Measurements from ENCODE around the gene PLAC1. TPM values are rescaled to one million over a fixed set of nuclear protein-coding genes. Genes with fewer than 3 reads are reported as not detected.

Gene PLAC1
- total RNA-seq, 1 donor from 2014 or later, result not detected

GRCh38 chrX:134661295-134661694 is 3.0 kb upstream of the PLAC1 start:
- Mint-ChIP-seq H3K27me3 (ENCODE audit: unreplicated experiment) (no peaks in the 10 kb centered on the region), H3K27ac (ENCODE audit: unreplicated experiment) (no peak overlapping the region), H3K4me3 (ENCODE audit: unreplicated experiment) (no peak overlapping the region), H3K36me3 (ENCODE audit: unreplicated experiment) (no peaks in the 10 kb centered on the region), H3K4me1 (ENCODE audit: unreplicated experiment) (peaks cover 11% of the 10 kb centered on the region), H3K9me3 (ENCODE audit: unreplicated experiment) (no peaks in the 10 kb centered on the region)
- DNase-seq (ENCODE audit: extremely low spot score, unreplicated experiment), result no peak
- TF ChIP-seq CTCF (IDR thresholded peaks at IDR 0.05), result no peak

GRCh38 chrX:134660627-134661026 is 2.4 kb upstream of the PLAC1 start:
- peaks cover 11% of the 10 kb centered on the region for H3K4me1 Mint-ChIP-seq (ENCODE audit: unreplicated experiment)
- no peak for TF ChIP-seq CTCF (IDR thresholded peaks at IDR 0.05)
- DNase-seq (ENCODE audit: extremely low spot score, unreplicated experiment), result no peak

GRCh38 chrX:134659761-134660160 is 1.5 kb upstream of the PLAC1 start:
- TF ChIP-seq CTCF (IDR thresholded peaks at IDR 0.05), result no peak
- Mint-ChIP-seq H3K4me1 (ENCODE audit: unreplicated experiment) (peaks cover 11% of the 10 kb centered on the region), H3K9me3 (ENCODE audit: unreplicated experiment) (no peaks in the 10 kb centered on the region), H3K4me3 (ENCODE audit: unreplicated experiment) (no peak overlapping the region), H3K27me3 (ENCODE audit: unreplicated experiment) (no peaks in the 10 kb centered on the region), H3K27ac (ENCODE audit: unreplicated experiment) (no peak overlapping the region), H3K36me3 (ENCODE audit: unreplicated experiment) (no peaks in the 10 kb centered on the region)
- no peak for DNase-seq (ENCODE audit: extremely low spot score, unreplicated experiment)

More at GRCh38 chrX:134660627-134661026, 2.4 kb upstream of the PLAC1 start:
- H3K9me3 Mint-ChIP-seq (ENCODE audit: unreplicated experiment), result no peaks in the 10 kb centered on the region
- H3K27ac Mint-ChIP-seq (ENCODE audit: unreplicated experiment), result no peak overlapping the region
- H3K36me3 Mint-ChIP-seq (ENCODE audit: unreplicated experiment), result no peaks in the 10 kb centered on the region
- no peaks in the 10 kb centered on the region for H3K27me3 Mint-ChIP-seq (ENCODE audit: unreplicated experiment)
- no peak overlapping the region for H3K4me3 Mint-ChIP-seq (ENCODE audit: unreplicated experiment)

- no peak overlapping the region for H3K4me3 Mint-ChIP-seq (ENCODE audit: unreplicated experiment)
- no peaks in the 10 kb centered on the region for H3K27me3 Mint-ChIP-seq (ENCODE audit: unreplicated experiment)
- H3K9me3 Mint-ChIP-seq (ENCODE audit: unreplicated experiment), result no peaks in the 10 kb centered on the region
- H3K27ac Mint-ChIP-seq (ENCODE audit: unreplicated experiment), result no peak overlapping the region
- no peak for TF ChIP-seq CTCF (IDR thresholded peaks at IDR 0.05)
- no peak for DNase-seq (ENCODE audit: extremely low spot score, unreplicated experiment)
- peaks cover 2% of the 10 kb centered on the region for H3K4me1 Mint-ChIP-seq (ENCODE audit: unreplicated experiment)
- H3K36me3 Mint-ChIP-seq (ENCODE audit: unreplicated experiment), result no peaks in the 10 kb centered on the region
Observed at GRCh38 chrX:134658760-134659023, 421 bp upstream of the PLAC1 start.

GRCh38 chrX:134654398-134655012 is 3.8 kb downstream of the PLAC1 start:
- Mint-ChIP-seq H3K27ac (ENCODE audit: unreplicated experiment) (no peak overlapping the region), H3K4me3 (ENCODE audit: unreplicated experiment) (no peak overlapping the region), H3K27me3 (ENCODE audit: unreplicated experiment) (no peaks in the 10 kb centered on the region), H3K9me3 (ENCODE audit: unreplicated experiment) (no peaks in the 10 kb centered on the region), H3K36me3 (ENCODE audit: unreplicated experiment) (no peaks in the 10 kb centered on the region), H3K4me1 (ENCODE audit: unreplicated experiment) (no peaks in the 10 kb centered on the region)
- DNase-seq (ENCODE audit: extremely low spot score, unreplicated experiment), result no peak
- TF ChIP-seq CTCF (IDR thresholded peaks at IDR 0.05), result no peak

Measured in osteocyte (in vitro differentiated cells).